ENCODE results near the gene PAPOLA.

Gene PAPOLA

DNA sequence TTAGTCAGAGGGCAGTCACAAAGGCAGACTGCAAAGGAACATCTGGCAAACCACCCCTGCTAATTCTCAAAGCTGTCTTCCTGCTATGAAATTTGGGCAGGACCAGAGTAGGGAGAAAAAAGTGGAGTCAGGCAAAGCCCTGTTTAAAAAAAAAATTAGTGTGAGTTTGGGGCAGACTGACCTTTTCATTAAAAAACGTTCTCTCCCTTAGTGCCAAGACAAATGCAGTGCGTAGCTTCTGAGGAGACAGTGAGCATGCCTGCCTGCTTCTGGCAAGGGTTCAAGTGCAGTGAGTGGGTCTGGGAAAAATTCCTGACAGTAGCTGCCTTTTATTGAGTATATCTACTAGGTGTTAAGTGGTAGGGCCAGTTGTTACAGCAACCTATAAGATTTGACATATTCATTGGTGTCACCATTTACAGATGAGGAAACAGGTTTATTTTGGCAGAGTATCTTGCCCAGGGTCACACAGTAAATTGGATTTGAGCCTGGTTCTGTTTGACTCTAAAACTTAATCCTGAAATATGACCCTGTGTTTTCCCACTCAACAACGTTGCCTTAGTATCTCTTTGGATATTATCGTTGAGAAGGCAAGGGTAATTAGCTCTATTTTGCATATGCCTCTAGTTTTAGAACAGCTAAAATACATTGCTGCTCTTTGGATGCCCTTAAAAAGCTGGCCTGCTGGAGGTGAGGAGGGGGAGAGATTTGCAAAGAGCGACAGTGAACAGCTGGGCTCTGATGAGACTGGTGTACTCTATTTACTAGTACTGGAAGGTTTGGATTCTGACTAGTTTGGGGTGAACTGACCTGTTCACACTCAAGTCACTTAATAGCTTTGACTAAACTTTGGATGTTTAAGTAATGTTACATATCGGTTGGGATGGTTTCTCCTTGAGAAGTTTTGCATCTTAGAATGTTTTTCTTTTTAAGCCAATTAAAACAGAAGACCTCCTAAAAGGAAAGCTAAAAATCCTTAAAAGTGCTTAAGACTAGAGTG, 72.8 kb downstream of the PAPOLA start:
- peak overlapping the region; percentile 30 for H3K27ac Mint-ChIP-seq (ENCODE audit: low read depth)
- no peaks in the 10 kb centered on the region for H3K27me3 Mint-ChIP-seq
- H3K36me3 Mint-ChIP-seq (ENCODE audit: insufficient read depth): peaks cover 14% of the 10 kb centered on the region
- H3K9me3 Mint-ChIP-seq: no peaks in the 10 kb centered on the region
- H3K4me3 Mint-ChIP-seq: no peak overlapping the region
- DNase-seq (ENCODE audit: low spot score in 2 of 2) (no peak), ATAC-seq (replicated peaks; ENCODE audit: extremely low read depth, poor library complexity, severe bottlenecking) (no peak)
- peaks cover 7% of the 10 kb centered on the region for H3K4me1 Mint-ChIP-seq

DNA sequence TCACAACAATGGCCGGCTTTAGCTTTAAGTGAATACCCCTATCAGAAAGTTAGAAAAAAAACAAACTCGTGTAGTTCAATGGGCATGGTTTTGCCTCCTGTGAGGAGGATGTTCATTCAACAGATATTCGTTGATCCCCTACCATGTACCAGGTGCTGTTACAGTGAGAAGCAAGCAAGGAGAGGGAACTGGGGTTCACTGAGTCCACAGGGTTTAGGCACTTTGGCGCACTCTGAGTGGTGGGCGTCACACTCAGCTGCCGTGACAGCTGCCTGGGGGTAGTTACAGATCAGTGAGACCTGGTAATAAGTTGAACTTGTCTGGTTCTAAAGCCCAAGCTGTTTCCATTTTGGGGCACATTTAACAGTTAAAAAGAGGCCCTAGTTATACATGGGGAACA, 74.2 kb downstream of the PAPOLA start:
- Mint-ChIP-seq H3K27ac (ENCODE audit: low read depth) (peak overlapping the region; percentile 30), H3K9me3 (no peaks in the 10 kb centered on the region), H3K36me3 (ENCODE audit: insufficient read depth) (peaks cover 12% of the 10 kb centered on the region), H3K4me1 (peaks cover 17% of the 10 kb centered on the region), H3K4me3 (no peak overlapping the region), H3K27me3 (no peaks in the 10 kb centered on the region)
- ATAC-seq (replicated peaks; ENCODE audit: extremely low read depth, poor library complexity, severe bottlenecking) (no peak), DNase-seq (ENCODE audit: low spot score in 2 of 2) (no peak)

DNA sequence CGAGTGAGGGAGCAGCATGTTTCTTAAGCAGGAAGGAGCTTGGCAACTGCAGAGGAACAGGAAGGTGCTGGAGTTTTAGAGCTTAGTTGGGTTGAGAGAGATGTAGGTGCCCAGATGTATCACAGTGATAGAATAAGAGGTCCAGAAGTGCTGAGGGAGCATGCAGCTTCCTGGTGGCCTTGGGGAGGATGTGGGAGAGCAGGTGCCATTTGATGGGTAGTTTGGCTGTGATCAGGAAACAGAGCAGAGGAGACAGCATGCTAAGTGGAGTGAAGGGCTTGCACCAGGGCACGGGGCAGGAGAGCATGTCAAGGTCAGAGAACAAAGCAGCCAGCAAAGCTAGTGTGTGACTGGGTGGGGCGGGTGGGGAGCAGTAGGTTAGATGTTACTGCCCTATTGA, 74.8 kb downstream of the PAPOLA start:
- Mint-ChIP-seq H3K4me3 (peak overlapping the region; percentile 2), H3K27me3 (no peaks in the 10 kb centered on the region), H3K36me3 (ENCODE audit: insufficient read depth) (peaks cover 8% of the 10 kb centered on the region), H3K4me1 (peaks cover 18% of the 10 kb centered on the region), H3K27ac (ENCODE audit: low read depth) (peak overlapping the region; percentile 1), H3K9me3 (no peaks in the 10 kb centered on the region)
- no peak for DNase-seq (ENCODE audit: low spot score in 2 of 2)
- no peak for ATAC-seq (replicated peaks; ENCODE audit: extremely low read depth, poor library complexity, severe bottlenecking)

DNA sequence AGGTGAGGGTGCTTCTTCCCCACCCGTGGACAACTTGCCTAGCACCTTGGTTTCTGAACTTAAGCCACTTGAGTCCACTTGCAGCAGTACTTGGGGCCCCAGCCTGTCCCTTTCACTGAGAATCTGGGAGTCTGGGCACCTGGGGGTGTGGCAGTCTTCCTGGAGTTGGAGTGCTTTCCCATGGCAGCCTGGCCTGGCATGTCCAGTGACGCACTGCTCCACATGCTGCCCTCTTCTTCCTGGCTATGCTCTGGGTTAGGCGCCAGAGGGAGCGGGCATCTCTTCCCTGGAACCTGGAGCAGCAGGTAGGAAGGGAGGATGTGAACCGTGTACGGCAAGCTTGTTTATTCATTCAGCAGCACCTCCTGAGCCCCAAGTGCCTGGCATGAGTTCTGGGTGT, 76.4 kb downstream of the PAPOLA start:
- ATAC-seq (replicated peaks; ENCODE audit: extremely low read depth, poor library complexity, severe bottlenecking) (no peak), DNase-seq (ENCODE audit: low spot score in 2 of 2) (no peak)
- Mint-ChIP-seq H3K4me1 (peaks cover 18% of the 10 kb centered on the region), H3K9me3 (no peaks in the 10 kb centered on the region), H3K27ac (ENCODE audit: low read depth) (no peak overlapping the region), H3K4me3 (no peak overlapping the region), H3K36me3 (ENCODE audit: insufficient read depth) (peaks cover 3% of the 10 kb centered on the region), H3K27me3 (no peaks in the 10 kb centered on the region)

DNA sequence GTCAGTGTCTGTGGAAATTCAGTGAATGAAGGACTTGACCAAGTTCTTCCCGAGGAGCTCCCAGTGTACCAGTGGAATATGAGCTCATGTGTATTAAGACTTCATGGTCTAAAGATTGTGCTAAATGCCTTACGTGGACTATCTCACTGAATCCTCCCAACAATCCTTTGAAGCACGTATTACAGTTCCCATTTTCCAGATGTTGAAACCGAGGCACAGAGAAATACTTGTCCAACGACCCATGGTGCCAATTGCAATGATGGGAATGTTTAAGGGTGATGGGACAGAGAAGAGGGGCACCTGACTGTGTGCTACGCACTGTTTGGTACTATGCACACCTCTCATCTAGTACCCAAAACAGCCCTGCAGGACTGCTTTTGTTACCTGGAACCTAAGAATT, 77.2 kb downstream of the PAPOLA start:
- Mint-ChIP-seq H3K4me1 (peaks cover 18% of the 10 kb centered on the region), H3K27ac (ENCODE audit: low read depth) (no peak overlapping the region), H3K36me3 (ENCODE audit: insufficient read depth) (no peaks in the 10 kb centered on the region), H3K4me3 (no peak overlapping the region), H3K9me3 (no peaks in the 10 kb centered on the region), H3K27me3 (peaks cover 5% of the 10 kb centered on the region)
- no peak for DNase-seq (ENCODE audit: low spot score in 2 of 2)
- no peak for ATAC-seq (replicated peaks; ENCODE audit: extremely low read depth, poor library complexity, severe bottlenecking)

DNA sequence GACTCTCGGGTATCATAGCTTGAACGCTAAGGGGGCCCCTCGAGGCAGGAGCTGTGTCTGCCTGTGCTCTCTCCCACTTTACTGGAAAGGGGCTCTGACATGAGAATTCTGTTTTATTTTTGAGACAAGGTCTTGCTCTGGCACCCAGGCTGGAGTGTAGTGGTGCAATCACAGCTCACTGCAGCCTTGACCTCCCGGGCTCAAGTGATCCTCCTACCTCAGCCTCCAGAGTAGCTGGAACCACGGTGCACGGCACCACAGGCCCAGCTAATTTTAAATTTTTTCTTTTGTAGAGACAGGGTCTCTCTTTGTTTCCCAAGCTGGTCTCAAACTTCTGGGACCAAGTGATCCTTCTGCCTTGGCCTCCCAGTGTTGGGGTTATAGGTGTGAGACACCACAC, 77.7 kb downstream of the PAPOLA start:
- H3K4me3 Mint-ChIP-seq: no peak overlapping the region
- H3K4me1 Mint-ChIP-seq: peaks cover 18% of the 10 kb centered on the region
- H3K27ac Mint-ChIP-seq (ENCODE audit: low read depth): no peak overlapping the region
- H3K27me3 Mint-ChIP-seq: peaks cover 10% of the 10 kb centered on the region
- no peak for DNase-seq (ENCODE audit: low spot score in 2 of 2)
- H3K36me3 Mint-ChIP-seq (ENCODE audit: insufficient read depth): no peaks in the 10 kb centered on the region
- no peaks in the 10 kb centered on the region for H3K9me3 Mint-ChIP-seq
- no peak for ATAC-seq (replicated peaks; ENCODE audit: extremely low read depth, poor library complexity, severe bottlenecking)

DNA sequence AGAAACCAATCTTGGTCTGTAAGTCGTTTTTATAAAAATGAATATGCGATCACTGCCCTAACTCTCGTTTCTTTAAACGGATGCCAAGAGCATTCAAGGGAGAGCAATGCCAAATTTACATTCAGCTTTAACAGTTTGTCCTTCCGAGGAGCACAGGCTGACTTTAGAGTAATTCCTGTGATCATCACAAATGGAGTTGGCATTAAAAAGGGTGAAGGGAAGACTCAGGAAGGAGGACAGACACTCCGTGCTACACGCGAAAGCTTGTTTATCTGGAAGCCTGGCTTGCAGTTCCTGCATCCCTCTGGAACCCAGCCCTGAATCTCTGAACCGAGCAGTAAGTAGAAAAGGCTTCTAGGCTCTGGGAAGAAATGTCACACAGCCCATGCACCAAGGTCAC, 78.4 kb downstream of the PAPOLA start:
- DNase-seq (ENCODE audit: low spot score in 2 of 2) (no peak), ATAC-seq (replicated peaks; ENCODE audit: extremely low read depth, poor library complexity, severe bottlenecking) (no peak)
- H3K4me1 Mint-ChIP-seq: peaks cover 18% of the 10 kb centered on the region
- no peaks in the 10 kb centered on the region for H3K36me3 Mint-ChIP-seq (ENCODE audit: insufficient read depth)
- no peaks in the 10 kb centered on the region for H3K9me3 Mint-ChIP-seq
- peaks cover 17% of the 10 kb centered on the region for H3K27me3 Mint-ChIP-seq
- no peak overlapping the region for H3K4me3 Mint-ChIP-seq
- no peak overlapping the region for H3K27ac Mint-ChIP-seq (ENCODE audit: low read depth)

DNA sequence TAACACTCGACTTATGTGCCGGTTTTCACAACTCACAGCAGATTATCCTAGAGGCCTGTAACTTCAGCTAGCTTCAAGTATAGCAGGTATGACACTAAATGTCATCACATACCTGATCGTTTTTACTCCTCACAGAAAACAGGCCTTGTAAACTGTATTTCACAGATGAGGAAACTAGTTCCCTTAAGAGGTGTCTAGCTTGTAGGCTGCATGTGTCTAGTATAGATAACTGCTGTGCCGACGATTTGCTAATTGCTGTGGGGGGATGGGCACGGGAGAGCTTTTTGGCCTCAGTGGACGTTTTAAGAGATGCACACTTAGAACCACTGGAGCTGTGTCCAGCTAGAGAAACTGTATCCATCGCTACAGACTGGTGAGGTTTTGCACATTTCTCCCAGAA, 78.8 kb downstream of the PAPOLA start:
- DNase-seq (ENCODE audit: low spot score in 2 of 2): no peak

DNA sequence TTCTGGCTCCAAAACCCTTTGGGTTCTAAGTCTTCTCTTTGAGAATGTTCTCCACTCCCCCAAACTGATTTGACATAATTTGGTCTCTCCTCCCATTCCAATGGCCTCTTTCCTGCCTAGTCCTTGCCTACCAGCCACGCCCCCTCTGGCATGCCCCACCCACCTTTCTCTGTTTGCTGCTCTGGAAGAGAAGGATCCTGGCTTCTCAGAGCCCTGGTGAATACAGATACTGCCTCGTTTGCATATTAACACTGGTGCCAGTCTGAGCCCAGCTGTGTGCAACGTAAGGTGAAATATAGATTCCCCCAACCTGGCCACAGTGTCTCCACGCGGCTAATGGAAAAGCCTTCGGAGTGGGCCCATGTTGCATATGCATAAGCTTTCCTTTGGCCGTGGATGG, 79.7 kb downstream of the PAPOLA start:
- Mint-ChIP-seq H3K4me1 (peaks cover 14% of the 10 kb centered on the region), H3K4me3 (no peak overlapping the region), H3K36me3 (ENCODE audit: insufficient read depth) (no peaks in the 10 kb centered on the region), H3K9me3 (no peaks in the 10 kb centered on the region), H3K27me3 (peaks cover 17% of the 10 kb centered on the region), H3K27ac (ENCODE audit: low read depth) (peak overlapping the region; percentile 10)
- DNase-seq (ENCODE audit: low spot score in 2 of 2) (no peak), ATAC-seq (replicated peaks; ENCODE audit: extremely low read depth, poor library complexity, severe bottlenecking) (no peak)

More for the DNA sequence above, 78.8 kb downstream of the PAPOLA start:
- H3K27ac Mint-ChIP-seq (ENCODE audit: low read depth): no peak overlapping the region
- no peaks in the 10 kb centered on the region for H3K36me3 Mint-ChIP-seq (ENCODE audit: insufficient read depth)
- H3K4me3 Mint-ChIP-seq: no peak overlapping the region
- H3K4me1 Mint-ChIP-seq: peaks cover 18% of the 10 kb centered on the region
- no peak for ATAC-seq (replicated peaks; ENCODE audit: extremely low read depth, poor library complexity, severe bottlenecking)
- peaks cover 17% of the 10 kb centered on the region for H3K27me3 Mint-ChIP-seq
- no peaks in the 10 kb centered on the region for H3K9me3 Mint-ChIP-seq

DNA sequence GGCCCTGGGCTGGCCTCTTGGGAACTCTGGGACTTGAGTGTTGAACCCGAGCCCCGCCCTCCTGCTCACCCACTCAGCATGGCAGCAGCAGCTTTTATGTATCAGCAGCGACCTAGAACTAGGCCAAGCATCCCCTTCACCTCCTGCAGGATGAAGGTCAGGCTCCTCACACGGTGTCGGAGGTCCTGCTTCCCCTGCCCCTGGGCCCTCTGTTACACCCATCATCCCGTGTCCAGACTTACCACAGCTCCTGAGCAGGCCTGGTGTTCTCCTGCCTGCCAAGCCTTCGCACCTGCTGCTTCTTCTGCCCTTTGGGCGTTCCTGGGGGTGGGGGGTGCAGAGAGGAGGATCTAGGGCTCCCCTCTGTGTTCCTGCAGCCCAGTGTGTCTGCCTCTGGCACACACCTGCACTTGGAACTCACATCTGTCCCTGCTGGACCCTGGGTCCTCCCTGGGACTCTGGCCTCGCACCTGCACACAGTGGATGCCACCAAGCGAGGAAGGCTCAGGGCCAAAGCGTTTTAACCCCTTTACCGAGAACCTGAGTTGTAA, 80.3 kb downstream of the PAPOLA start:
- H3K27me3 Mint-ChIP-seq: peaks cover 19% of the 10 kb centered on the region
- H3K4me1 Mint-ChIP-seq: peaks cover 11% of the 10 kb centered on the region
- no peak overlapping the region for H3K27ac Mint-ChIP-seq (ENCODE audit: low read depth)
- no peaks in the 10 kb centered on the region for H3K9me3 Mint-ChIP-seq
- no peak for DNase-seq (ENCODE audit: low spot score in 2 of 2)
- no peaks in the 10 kb centered on the region for H3K36me3 Mint-ChIP-seq (ENCODE audit: insufficient read depth)
- no peak for ATAC-seq (replicated peaks; ENCODE audit: extremely low read depth, poor library complexity, severe bottlenecking)
- no peak overlapping the region for H3K4me3 Mint-ChIP-seq

DNA sequence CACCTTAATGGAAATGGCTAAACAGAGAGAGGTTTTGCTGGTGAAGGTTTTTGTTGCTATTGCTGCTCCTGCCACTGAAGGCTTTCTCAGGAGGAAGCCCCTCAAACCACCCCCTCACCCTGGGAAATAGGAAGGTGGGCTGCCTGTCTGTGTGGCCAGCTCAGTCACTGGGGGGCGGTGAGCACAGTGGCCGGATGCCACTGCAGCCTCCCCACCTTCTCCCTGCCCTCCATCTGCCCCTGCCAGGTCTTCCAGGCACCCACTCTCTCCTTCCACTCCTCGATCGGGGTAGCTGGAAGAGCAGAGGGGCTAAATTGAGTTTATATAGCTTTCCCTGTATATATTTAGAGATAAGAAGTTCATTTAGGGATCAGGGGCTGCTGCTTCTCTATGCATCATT, 80.8 kb downstream of the PAPOLA start:
- DNase-seq (ENCODE audit: low spot score in 2 of 2) (no peak), ATAC-seq (replicated peaks; ENCODE audit: extremely low read depth, poor library complexity, severe bottlenecking) (no peak)
- no peaks in the 10 kb centered on the region for H3K9me3 Mint-ChIP-seq
- no peak overlapping the region for H3K4me3 Mint-ChIP-seq
- H3K36me3 Mint-ChIP-seq (ENCODE audit: insufficient read depth): no peaks in the 10 kb centered on the region
- peaks cover 11% of the 10 kb centered on the region for H3K4me1 Mint-ChIP-seq
- H3K27me3 Mint-ChIP-seq: peaks cover 24% of the 10 kb centered on the region
- H3K27ac Mint-ChIP-seq (ENCODE audit: low read depth): no peak overlapping the region

DNA sequence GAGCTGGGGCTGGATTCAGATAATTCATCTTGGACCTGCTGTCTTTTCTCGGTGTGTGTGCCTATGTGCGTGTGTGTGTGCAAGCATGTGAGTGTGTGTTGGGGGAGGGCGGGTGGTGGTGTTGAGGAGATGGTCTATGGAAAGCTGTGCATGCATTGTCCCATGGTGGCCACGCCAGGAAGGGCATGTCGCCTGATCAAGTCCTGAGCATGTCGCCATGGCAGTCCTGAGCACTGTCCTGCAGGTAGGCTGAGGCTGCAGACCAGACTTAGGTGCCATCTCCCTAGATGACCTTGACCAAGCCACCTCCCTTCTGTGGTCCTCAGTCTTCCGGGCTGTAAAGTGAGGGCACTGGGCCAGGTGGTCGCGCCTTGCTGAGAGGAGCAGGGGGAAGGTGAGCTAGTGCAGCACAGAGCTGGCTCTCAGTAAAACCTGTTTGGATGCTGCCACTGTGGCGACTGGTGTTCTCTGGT, 81.4 kb downstream of the PAPOLA start:
- Mint-ChIP-seq H3K9me3 (no peaks in the 10 kb centered on the region), H3K4me3 (no peak overlapping the region), H3K27me3 (peaks cover 30% of the 10 kb centered on the region), H3K27ac (ENCODE audit: low read depth) (no peak overlapping the region), H3K36me3 (ENCODE audit: insufficient read depth) (no peaks in the 10 kb centered on the region), H3K4me1 (peaks cover 12% of the 10 kb centered on the region)
- ATAC-seq (replicated peaks; ENCODE audit: extremely low read depth, poor library complexity, severe bottlenecking) (no peak), DNase-seq (ENCODE audit: low spot score in 2 of 2) (no peak)

Measured in central memory CD8-positive, alpha-beta T cell (primary cell).